Neural progenitor cell (in vitro differentiated cells): Measurements from ENCODE around the gene FLACC1. TPM values are rescaled to one million over a fixed set of nuclear protein-coding genes. Genes with fewer than 3 reads are reported as not detected.

ENCODE experiments used
- DNase-seq: peaks from one replicate; pipeline ENCODE4 v3.0.0-alpha.2; 2016; ENCODE audit warnings: low spot score
- H2AFZ ChIP-seq: fragments of 200-600 bp; sonication (generic); replicated peaks from 2 replicates; pipeline ENCODE4 v1.6.1; 2016; ENCODE audit warnings: antibody characterized with exemption
- H3F3A ChIP-seq: fragments of 200-600 bp; sonication (generic); 2 replicates; pipeline ENCODE4 v1.6.1; 2016; ENCODE audit warnings: antibody characterized with exemption, low read depth
- H3K27ac ChIP-seq: fragments of 200-600 bp; sonication (generic); 2 replicates; pipeline ENCODE4 v1.5.1; 2016; ENCODE audit warnings: mild to moderate bottlenecking
- H3K27me3 ChIP-seq: fragments of 200-600 bp; sonication (generic); 2 replicates; pipeline ENCODE4 v1.6.1; 2016; ENCODE audit warnings: mild to moderate bottlenecking, moderate library complexity
- H3K36me3 ChIP-seq: fragments of 200-600 bp; sonication (generic); 2 replicates; pipeline ENCODE4 v1.5.1; 2016
- H3K4me1 ChIP-seq: fragments of 200-600 bp; sonication (generic); 2 replicates; pipeline ENCODE4 v1.6.1; 2016; ENCODE audit warnings: mixed run types
- H3K4me2 ChIP-seq: fragments of 200-600 bp; sonication (generic); 2 replicates; pipeline ENCODE4 v1.6.1; 2016
- H3K4me3 ChIP-seq: fragments of 200-600 bp; sonication (generic); 2 replicates; pipeline ENCODE4 v1.5.1; 2016
- H3K79me2 ChIP-seq: fragments of 200-600 bp; sonication (generic); 2 replicates; pipeline ENCODE4 v1.6.1; 2016; ENCODE audit warnings: low read depth
- H3K9ac ChIP-seq: fragments of 200-600 bp; sonication (generic); 2 replicates; pipeline ENCODE4 v1.6.1; 2016
- H3K9me3 ChIP-seq: fragments of 200-600 bp; sonication (generic); 2 replicates; pipeline ENCODE4 v1.5.1; 2016; ENCODE audit warnings: low read depth
- H4K20me1 ChIP-seq: fragments of 200-600 bp; sonication (generic); 2 replicates; pipeline ENCODE4 v1.6.1; 2016; ENCODE audit warnings: low read depth
- H3K27ac Mint-ChIP-seq: 3 replicates; pipeline ENCODE4 v1.8.0; 2021; ENCODE audit warnings: mixed read lengths
- H3K27me3 Mint-ChIP-seq: 2 replicates; pipeline ENCODE4 v1.8.0; 2022; ENCODE audit warnings: low read depth, mild to moderate bottlenecking, inconsistent platforms, moderate library complexity, mixed read lengths; ENCODE audit not compliant: insufficient read depth
- H3K36me3 Mint-ChIP-seq: 3 replicates; pipeline ENCODE4 v1.8.0; 2021; ENCODE audit warnings: mixed read lengths
- H3K4me1 Mint-ChIP-seq: 3 replicates; pipeline ENCODE4 v1.8.0; 2021; ENCODE audit warnings: mixed read lengths
- H3K4me3 Mint-ChIP-seq: 3 replicates; pipeline ENCODE4 v1.8.0; 2021; ENCODE audit warnings: mild to moderate bottlenecking, moderate library complexity, mixed read lengths
- H3K9me3 Mint-ChIP-seq: 3 replicates; pipeline ENCODE4 v1.8.0; 2020; ENCODE audit warnings: mixed read lengths
- CTCF ChIP-seq: fragments of 200-600 bp; sonication (generic); IDR thresholded peaks from 2 replicates; pipeline ENCODE4 v1.5.1; 2017; ENCODE audit warnings: antibody characterized with exemption, mild to moderate bottlenecking
- EZH2 ChIP-seq: fragments of 200-600 bp; sonication (generic); IDR thresholded peaks from 2 replicates; pipeline ENCODE4 v1.6.1; 2017; ENCODE audit warnings: antibody characterized with exemption, mild to moderate bottlenecking, moderate library complexity
- EZH2phosphoT487 ChIP-seq: fragments of 200-600 bp; sonication (generic); IDR thresholded peaks from 2 replicates; pipeline ENCODE4 v1.6.1; 2017; ENCODE audit warnings: antibody characterized with exemption
- total RNA-seq: library from RNA; depleted of rRNA; stranded (reverse); fragments of >200 nt; gene quantifications from 2 replicates; pipeline ENCODE4 v1.2.3, GENCODE V29; 2015; ENCODE audit warnings: low replicate concordance

Gene FLACC1
- total RNA-seq, 1 donor from 2014 or later: not detected

DNA sequence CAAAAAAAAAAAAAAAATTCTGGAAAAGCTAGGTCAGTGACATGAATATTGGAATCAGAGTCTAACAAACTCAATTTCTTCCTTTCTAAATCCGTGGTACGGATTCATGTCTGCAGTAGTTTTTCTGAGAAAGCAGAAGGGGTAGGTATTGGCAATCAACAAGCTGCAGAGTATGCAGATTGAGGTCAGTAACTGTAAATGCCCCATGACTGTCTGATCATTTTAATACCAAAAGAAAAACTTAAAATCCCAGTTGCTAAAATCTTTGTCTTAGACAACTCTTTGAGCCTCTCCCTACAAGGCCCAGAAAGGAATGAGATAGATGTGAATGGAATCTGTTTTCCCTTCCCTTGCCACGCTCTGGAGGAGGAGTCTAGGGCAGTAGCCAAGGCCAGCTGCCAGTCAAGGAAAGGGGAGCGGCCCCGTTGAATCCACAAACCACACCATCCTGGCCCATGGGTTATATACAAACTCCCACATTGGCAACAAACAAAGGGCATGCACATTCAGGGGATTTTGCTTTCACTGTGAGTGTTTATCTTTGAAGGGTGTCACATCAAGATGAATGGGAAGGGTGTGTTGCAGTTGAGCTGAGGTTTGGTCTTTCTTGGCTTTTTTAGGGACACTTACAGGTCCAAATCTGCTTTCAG lies 102.9 kb downstream of the FLACC1 start:
- Histone ChIP-seq H3K27ac (no peak overlapping the region), H3K4me2 (no peak overlapping the region), H3K4me1 (peaks cover 11% of the 10 kb centered on the region), H3K9ac (no peak overlapping the region), H3K36me3 (no peaks in the 10 kb centered on the region), H3K4me3 (no peak overlapping the region), H3K9me3 (no peaks in the 10 kb centered on the region), H2AFZ (peak overlapping the region; percentile 73), H3K79me2 (no peaks in the 10 kb centered on the region), H4K20me1 (no peaks in the 10 kb centered on the region), H3K27me3 (no peaks in the 10 kb centered on the region), H3F3A (no peaks in the 10 kb centered on the region)
- no peak overlapping the region for H3K4me3 Mint-ChIP-seq
- no peak overlapping the region for H3K27ac Mint-ChIP-seq
- no peaks in the 10 kb centered on the region for H3K36me3 Mint-ChIP-seq
- H3K27me3 Mint-ChIP-seq: no peaks in the 10 kb centered on the region
- DNase-seq: no peak
- H3K9me3 Mint-ChIP-seq: no peaks in the 10 kb centered on the region
- peaks cover 17% of the 10 kb centered on the region for H3K4me1 Mint-ChIP-seq
- TF ChIP-seq EZH2 (no peak), CTCF (no peak), EZH2phosphoT487 (no peak)

DNA sequence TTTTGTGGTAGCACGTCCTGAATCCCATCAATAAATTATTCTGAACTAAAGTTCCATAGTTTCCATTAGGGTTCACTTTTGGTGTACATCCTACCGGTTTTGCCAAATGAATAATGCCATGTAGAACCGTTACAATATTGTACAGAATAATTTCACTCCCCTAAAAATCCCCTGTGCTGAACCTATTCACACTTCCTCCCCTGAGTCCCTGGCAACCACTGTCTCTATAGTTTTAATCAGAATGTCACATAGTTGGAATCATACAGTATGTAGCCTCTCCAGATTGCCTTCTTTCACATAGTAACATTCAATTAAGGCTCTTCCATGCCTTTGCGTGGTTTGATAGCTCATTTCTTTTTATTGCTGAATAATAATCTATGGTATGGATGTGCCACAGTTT lies 106.4 kb downstream of the FLACC1 start:
- no peaks in the 10 kb centered on the region for H3K27me3 ChIP-seq
- H3K9me3 Mint-ChIP-seq: no peaks in the 10 kb centered on the region
- no peaks in the 10 kb centered on the region for H3F3A ChIP-seq
- peaks cover 3% of the 10 kb centered on the region for H3K27me3 Mint-ChIP-seq
- no peaks in the 10 kb centered on the region for H3K9me3 ChIP-seq
- DNase-seq: no peak
- H3K27ac ChIP-seq: no peak overlapping the region
- H3K4me1 Mint-ChIP-seq: no peaks in the 10 kb centered on the region
- no peak overlapping the region for H3K9ac ChIP-seq
- H4K20me1 ChIP-seq: no peaks in the 10 kb centered on the region
- TF ChIP-seq EZH2phosphoT487 (no peak), CTCF (no peak)
- no peak overlapping the region for H3K4me3 ChIP-seq
- H2AFZ ChIP-seq: no peak overlapping the region
- no peaks in the 10 kb centered on the region for H3K36me3 Mint-ChIP-seq
- no peaks in the 10 kb centered on the region for H3K79me2 ChIP-seq
- no peak overlapping the region for H3K27ac Mint-ChIP-seq
- H3K36me3 ChIP-seq: no peaks in the 10 kb centered on the region
- H3K4me3 Mint-ChIP-seq: no peak overlapping the region
- no peak overlapping the region for H3K4me2 ChIP-seq
- no peaks in the 10 kb centered on the region for H3K4me1 ChIP-seq

DNA sequence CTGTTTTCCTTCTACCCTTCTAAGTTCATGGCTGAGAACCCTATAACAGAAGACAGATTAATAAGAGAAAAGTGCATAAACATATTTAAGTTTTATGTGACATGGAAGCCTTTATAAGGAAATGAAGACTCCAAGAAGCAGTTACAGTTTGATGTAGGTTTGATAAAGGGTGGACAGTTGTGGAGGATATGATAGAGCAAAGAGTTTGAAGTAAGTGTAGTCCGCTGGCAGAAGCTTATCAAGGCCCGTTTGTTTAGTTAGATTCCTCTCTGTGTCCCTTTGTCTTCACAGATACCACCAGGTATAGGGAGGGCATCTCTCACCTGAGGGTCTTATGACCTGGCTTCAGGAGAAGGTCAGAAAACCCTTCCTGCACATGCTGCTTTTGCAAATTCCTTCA lies 107.3 kb downstream of the FLACC1 start:
- Mint-ChIP-seq H3K4me3 (no peak overlapping the region), H3K27ac (no peak overlapping the region), H3K36me3 (no peaks in the 10 kb centered on the region), H3K4me1 (no peaks in the 10 kb centered on the region), H3K9me3 (no peaks in the 10 kb centered on the region), H3K27me3 (peaks cover 3% of the 10 kb centered on the region)
- no peak overlapping the region for H3K4me2 ChIP-seq
- no peak overlapping the region for H2AFZ ChIP-seq
- H3K36me3 ChIP-seq: no peaks in the 10 kb centered on the region
- H4K20me1 ChIP-seq: no peaks in the 10 kb centered on the region
- no peaks in the 10 kb centered on the region for H3K4me1 ChIP-seq
- H3F3A ChIP-seq: no peaks in the 10 kb centered on the region
- H3K4me3 ChIP-seq: no peak overlapping the region
- no peaks in the 10 kb centered on the region for H3K27me3 ChIP-seq
- no peak for TF ChIP-seq EZH2
- TF ChIP-seq CTCF: no peak
- TF ChIP-seq EZH2phosphoT487: no peak
- H3K9ac ChIP-seq: no peak overlapping the region
- no peak overlapping the region for H3K27ac ChIP-seq
- no peak for DNase-seq
- H3K79me2 ChIP-seq: no peaks in the 10 kb centered on the region
- no peaks in the 10 kb centered on the region for H3K9me3 ChIP-seq
